GM12892 (cell line): ENCODE results near the gene GTF2A1.

Experiments
- POLR2A ChIP-seq: IDR thresholded peaks from 2 replicates; pipeline ENCODE4 v1.6.1; 2011; ENCODE audit warnings: low read depth, low read length, control low read depth
- POLR2AphosphoS5 ChIP-seq: IDR thresholded peaks from 2 replicates; pipeline ENCODE4 v1.6.1; 2011; ENCODE audit warnings: low read depth, low read length, control low read depth
- TAF1 ChIP-seq: IDR thresholded peaks from 2 replicates; pipeline ENCODE4 v1.6.1; 2011; ENCODE audit warnings: low read depth, mild to moderate bottlenecking, control low read depth, low read length, borderline replicate concordance

- no peak for TF ChIP-seq POLR2A
- no peak for TF ChIP-seq POLR2AphosphoS5
- TF ChIP-seq TAF1, result no peak
These were observed 11.5 kb downstream of the GTF2A1 start for GRCh38 chr14:81209167-81209836.
